Measurements from ENCODE around the gene SPATA13.

The SPATA13 gene

GRCh38 chr13:24261566-24261965 is 101.0 kb downstream of the SPATA13 start:
- Histone ChIP-seq H2AFZ (ENCODE audit: low read depth) (no peak overlapping the region), H3K79me2 (ENCODE audit: insufficient read depth, low read depth) (no peaks in the 10 kb centered on the region), H3K27me3 (ENCODE audit: insufficient read depth, low read depth) (no peaks in the 10 kb centered on the region), H3K9ac (no peak overlapping the region), H3K27ac (no peak overlapping the region), H3K36me3 (ENCODE audit: insufficient read depth) (no peaks in the 10 kb centered on the region), H3K4me2 (no peak overlapping the region), H4K20me1 (ENCODE audit: insufficient read depth) (no peaks in the 10 kb centered on the region), H3K4me1 (ENCODE audit: low read depth, poor library complexity, severe bottlenecking) (peaks cover 14% of the 10 kb centered on the region), H3K4me3 (IDR thresholded peaks at IDR 0.05; ENCODE audit: insufficient read depth, low read depth, low read length) (no peak overlapping the region)
- no peak for TF ChIP-seq CTCF (conservative IDR thresholded peaks at IDR 0.05; ENCODE audit: low read depth, low read length)

GRCh38 chr13:24263632-24264031 is 103.1 kb downstream of the SPATA13 start:
- no peak overlapping the region for H3K4me2 ChIP-seq
- no peaks in the 10 kb centered on the region for H3K79me2 ChIP-seq (ENCODE audit: insufficient read depth, low read depth)
- H3K27me3 ChIP-seq (ENCODE audit: insufficient read depth, low read depth), result no peaks in the 10 kb centered on the region
- H4K20me1 ChIP-seq (ENCODE audit: insufficient read depth), result no peaks in the 10 kb centered on the region
- H3K36me3 ChIP-seq (ENCODE audit: insufficient read depth), result no peaks in the 10 kb centered on the region
- no peak overlapping the region for H3K4me3 ChIP-seq (IDR thresholded peaks at IDR 0.05; ENCODE audit: insufficient read depth, low read depth, low read length)
- no peak overlapping the region for H3K27ac ChIP-seq
- no peak overlapping the region for H2AFZ ChIP-seq (ENCODE audit: low read depth)
- H3K9ac ChIP-seq, result no peak overlapping the region
- peaks cover 14% of the 10 kb centered on the region for H3K4me1 ChIP-seq (ENCODE audit: low read depth, poor library complexity, severe bottlenecking)
- TF ChIP-seq CTCF (conservative IDR thresholded peaks at IDR 0.05; ENCODE audit: low read depth, low read length), result no peak

- no peak overlapping the region for H3K4me3 ChIP-seq (IDR thresholded peaks at IDR 0.05; ENCODE audit: insufficient read depth, low read depth, low read length)
- H2AFZ ChIP-seq (ENCODE audit: low read depth), result no peak overlapping the region
- TF ChIP-seq CTCF (conservative IDR thresholded peaks at IDR 0.05; ENCODE audit: low read depth, low read length), result no peak
- H3K79me2 ChIP-seq (ENCODE audit: insufficient read depth, low read depth), result no peaks in the 10 kb centered on the region
- no peak overlapping the region for H3K4me2 ChIP-seq
- H3K9ac ChIP-seq, result no peak overlapping the region
- H3K36me3 ChIP-seq (ENCODE audit: insufficient read depth), result no peaks in the 10 kb centered on the region
- H3K27ac ChIP-seq, result no peak overlapping the region
- H3K4me1 ChIP-seq (ENCODE audit: low read depth, poor library complexity, severe bottlenecking), result peaks cover 17% of the 10 kb centered on the region
- H3K27me3 ChIP-seq (ENCODE audit: insufficient read depth, low read depth), result no peaks in the 10 kb centered on the region
- H4K20me1 ChIP-seq (ENCODE audit: insufficient read depth), result no peaks in the 10 kb centered on the region
Measured at GRCh38 chr13:24264976-24265375, 104.5 kb downstream of the SPATA13 start.

- Histone ChIP-seq H3K36me3 (ENCODE audit: insufficient read depth) (no peaks in the 10 kb centered on the region), H3K4me3 (IDR thresholded peaks at IDR 0.05; ENCODE audit: insufficient read depth, low read depth, low read length) (no peak overlapping the region), H3K4me1 (ENCODE audit: low read depth, poor library complexity, severe bottlenecking) (peaks cover 20% of the 10 kb centered on the region), H3K9ac (no peak overlapping the region), H3K27ac (no peak overlapping the region), H3K4me2 (no peak overlapping the region), H4K20me1 (ENCODE audit: insufficient read depth) (no peaks in the 10 kb centered on the region), H3K27me3 (ENCODE audit: insufficient read depth, low read depth) (no peaks in the 10 kb centered on the region), H2AFZ (ENCODE audit: low read depth) (no peak overlapping the region), H3K79me2 (ENCODE audit: insufficient read depth, low read depth) (no peaks in the 10 kb centered on the region)
- TF ChIP-seq CTCF (conservative IDR thresholded peaks at IDR 0.05; ENCODE audit: low read depth, low read length), result no peak
Measured at GRCh38 chr13:24265453-24265852, 104.9 kb downstream of the SPATA13 start.

Data from KMS-11 (cell line).